ENCODE results near the gene SERPINI1. TPM values are rescaled to one million over a fixed set of nuclear protein-coding genes. Genes with fewer than 3 reads are reported as not detected.
A peak's percentile ranks its signal among the peaks of the same experiment; 100 is the strongest.

The SERPINI1 gene
- total RNA-seq, 1 experiment from 2014 or later, result 3.3 TPM

DNA sequence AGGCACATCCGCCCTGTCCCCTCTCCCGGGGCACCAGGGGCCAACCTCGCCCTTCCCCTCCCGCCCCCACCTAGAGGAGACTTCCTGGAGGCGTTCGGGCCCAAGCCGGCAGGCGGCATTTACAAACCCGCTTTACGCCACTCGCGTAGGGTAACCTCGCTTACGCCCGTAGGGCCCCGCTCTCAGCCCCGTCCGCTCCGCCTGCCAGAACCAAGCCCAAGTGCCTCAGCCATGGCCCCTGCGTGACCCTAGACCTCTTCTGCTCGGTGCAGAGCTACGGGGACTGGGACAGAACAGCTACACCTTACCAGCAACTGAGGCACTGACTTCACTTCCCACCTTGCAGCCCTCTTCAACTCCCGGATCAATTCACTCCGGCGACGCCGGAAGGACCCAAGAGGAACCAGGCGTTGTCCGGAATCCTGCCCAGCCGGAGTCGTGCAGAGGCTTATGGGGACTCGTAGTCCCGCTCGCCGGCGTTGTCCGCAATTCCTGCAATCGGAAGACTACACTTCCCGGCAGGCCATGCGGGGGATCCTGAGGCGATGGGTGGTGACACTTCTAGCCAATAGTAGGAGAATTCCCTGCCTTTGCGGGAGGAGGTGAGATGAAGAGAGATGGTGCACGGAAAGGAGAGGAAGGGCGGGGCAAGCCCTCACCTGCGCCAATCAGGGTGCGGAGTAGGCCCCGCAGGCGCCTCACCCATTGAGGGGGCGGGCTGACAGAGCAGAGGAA lies 856 bp upstream of the SERPINI1 start, which contains the start of gene PDCD10:
TSS of gene PDCD10 (minus strand) at position 395 of the 735 bp plus-strand sequence. CDS start 14,735 bp downstream, outside the sequence.
- peak; percentile 99 for DNase-seq (ENCODE audit: low spot score)

DNA sequence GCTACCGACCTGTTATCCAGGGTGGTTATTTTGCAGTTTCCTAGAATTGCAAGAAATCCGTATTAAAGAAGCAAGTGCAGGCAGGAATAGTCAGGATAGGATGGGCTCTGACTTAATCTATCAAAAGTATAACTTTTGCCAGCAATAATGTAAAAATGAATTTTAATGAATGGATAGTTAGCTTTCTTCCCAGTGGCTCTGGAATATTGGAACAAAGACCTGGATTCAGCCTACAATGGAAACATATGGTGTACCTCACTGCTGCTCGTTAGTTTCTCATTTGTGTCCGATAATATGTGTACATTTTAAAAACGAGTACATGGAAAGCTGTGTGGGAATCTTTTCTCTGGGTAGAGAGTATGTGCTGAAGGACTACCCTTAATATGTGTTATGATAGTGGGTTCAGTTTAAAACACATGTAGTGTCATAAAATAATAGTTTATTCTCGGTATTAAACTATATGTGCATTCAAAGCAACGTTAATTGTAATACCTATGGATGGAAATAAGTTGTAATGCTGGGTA lies 805 bp downstream of the SERPINI1 start:
- DNase-seq (ENCODE audit: low spot score), result no peak

- DNase-seq (ENCODE audit: low spot score), result no peak
Measured at GRCh38 chr3:167736997-167737396, 1.5 kb downstream of the SERPINI1 start.

GRCh38 chr3:167738037-167738436 lies 2.5 kb downstream of the SERPINI1 start:
- DNase-seq (ENCODE audit: low spot score), result no peak

DNA sequence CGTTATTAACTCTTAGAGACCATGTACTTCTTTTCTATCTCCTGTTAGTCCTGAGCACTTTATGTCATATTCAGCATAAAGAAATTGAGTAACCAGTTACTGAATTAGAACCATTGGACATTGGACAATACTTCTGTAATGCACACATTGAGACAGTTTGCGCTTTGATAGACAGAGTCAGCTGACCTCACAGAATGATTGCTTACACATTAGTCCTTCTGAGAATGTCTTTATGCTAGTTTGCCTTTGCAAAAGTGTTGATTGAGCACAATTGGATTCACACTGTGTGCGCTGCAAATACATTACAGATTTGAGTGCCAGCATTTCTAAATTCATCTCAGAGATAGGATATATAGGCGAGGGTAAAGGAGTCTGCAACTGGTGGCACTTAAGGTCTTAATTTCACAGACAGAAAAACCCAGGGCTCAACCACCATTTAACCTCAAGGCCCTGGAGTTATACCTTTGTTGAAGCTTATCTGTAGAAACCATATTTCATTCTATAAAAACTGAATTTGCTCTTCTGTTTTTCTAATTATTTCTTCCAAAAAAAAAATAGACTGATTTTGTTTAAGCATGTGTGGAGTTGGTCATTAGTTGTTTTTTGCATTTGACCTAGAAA lies 3.8 kb downstream of the SERPINI1 start:
- no peak for DNase-seq (ENCODE audit: low spot score)

DNA sequence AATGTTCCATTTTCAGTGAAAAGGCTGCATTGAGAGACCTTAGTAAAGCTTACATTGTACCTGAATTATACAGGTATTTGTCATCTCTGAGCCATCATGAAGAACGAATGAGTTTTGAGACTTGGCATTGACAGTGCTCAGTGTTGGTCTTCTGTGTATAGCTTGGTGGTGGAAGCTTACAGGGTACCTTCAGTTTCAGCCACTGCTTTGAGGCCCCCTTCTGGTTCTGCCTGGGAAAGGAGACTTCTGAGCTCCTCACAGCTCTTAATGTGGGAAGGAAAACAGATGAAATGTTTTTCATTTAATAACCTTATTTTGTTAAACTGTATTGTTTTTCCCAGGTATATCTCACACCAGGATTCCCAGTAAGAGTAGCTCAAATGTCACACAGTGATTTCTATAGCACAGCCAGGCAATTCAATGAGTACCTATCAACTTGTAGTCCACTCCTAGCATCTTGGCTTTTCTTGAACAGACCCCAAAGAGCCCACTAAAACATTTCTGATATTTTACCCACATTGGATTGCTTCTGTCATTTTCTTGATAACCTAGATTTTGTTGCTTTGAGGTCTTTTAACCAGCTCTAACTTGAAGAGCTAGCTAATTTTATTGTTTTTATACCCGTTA lies 5.6 kb downstream of the SERPINI1 start:
- DNase-seq (ENCODE audit: low spot score), result peak; percentile 27

- DNase-seq (ENCODE audit: low spot score), result no peak
Measured at GRCh38 chr3:167742338-167742737, 6.8 kb downstream of the SERPINI1 start.

DNA sequence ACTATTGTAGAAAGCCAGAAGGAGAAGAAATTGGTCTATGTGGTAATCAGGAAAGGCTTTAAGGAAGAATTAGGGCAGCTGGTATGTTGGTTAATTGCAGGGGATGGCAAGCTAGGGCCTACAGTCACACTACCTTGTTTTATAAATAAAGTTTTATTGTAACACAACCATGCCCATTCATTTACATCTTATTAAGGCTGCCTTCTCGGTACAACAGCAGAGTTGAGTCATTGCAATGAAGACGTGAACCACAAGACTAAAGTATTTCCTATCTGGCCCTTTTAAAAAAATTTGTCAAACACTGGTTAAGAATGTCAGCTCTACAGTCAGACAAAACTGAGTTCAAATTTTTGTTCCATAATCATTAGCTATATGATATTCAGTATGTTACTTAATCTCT lies 8.3 kb downstream of the SERPINI1 start:
- no peak for DNase-seq (ENCODE audit: low spot score)

GRCh38 chr3:167749209-167749608 lies 13.7 kb downstream of the SERPINI1 start:
- DNase-seq (ENCODE audit: low spot score), result no peak

DNA sequence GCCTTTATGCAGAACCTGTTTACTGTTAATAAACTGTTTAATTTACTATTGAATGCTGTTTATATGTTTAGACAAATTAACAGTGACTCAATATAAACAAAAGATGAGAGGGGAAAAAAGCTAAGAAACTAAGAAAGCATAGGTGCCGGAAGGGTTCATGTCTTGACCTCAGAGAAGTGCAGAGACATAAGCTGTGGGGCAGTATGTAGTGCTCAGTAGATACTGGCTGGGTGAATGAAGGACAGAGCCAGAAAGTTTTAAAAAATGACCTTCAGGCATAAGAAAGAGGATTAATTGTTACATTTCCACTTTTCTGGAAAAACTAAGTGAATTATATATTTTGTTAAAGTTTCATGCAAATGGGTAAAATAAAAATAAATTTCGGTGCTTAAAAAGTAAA lies 14.2 kb downstream of the SERPINI1 start:
- no peak for DNase-seq (ENCODE audit: low spot score)

- no peak for DNase-seq (ENCODE audit: low spot score)
Measured at GRCh38 chr3:167750272-167750971, 14.9 kb downstream of the SERPINI1 start.

DNA sequence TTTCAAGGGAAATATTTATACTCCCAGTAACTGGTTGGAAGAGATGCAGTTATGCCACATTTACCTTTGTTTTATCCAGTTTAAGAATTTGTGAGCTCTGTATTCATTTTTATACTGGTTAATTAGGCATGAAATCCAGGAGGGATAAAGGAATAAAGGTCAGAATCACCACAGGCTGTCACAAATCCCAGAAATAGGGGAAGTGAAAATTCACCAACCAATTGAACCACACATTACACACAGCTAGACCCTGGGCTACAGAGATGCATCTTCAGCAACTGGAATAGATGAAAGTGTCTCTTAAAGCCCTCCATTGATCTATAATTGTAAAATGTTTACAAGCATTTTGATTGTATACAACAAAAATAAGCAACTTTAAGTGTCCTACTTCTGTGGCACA lies 18.5 kb downstream of the SERPINI1 start:
- no peak for DNase-seq (ENCODE audit: low spot score)

DNA sequence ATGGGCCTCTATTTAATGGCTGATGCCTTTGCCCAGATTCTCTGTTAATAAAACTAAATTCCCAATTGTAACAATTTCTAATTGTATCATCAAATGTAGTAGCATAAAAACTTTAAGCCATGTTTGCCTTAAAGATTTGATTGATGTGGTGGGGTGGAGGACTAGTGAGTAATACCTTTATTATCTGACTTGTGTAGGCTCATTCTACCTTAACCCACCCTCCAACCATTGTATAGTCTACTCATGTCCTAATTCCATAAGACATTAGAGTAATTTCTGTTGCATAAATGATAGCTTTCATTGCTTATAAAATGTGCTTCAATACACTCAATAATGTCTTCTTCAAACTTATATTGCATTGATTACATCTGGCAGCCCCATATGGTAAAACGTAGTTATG lies 25.8 kb downstream of the SERPINI1 start:
- no peak for DNase-seq (ENCODE audit: low spot score)

GRCh38 chr3:167762296-167762695 lies 26.8 kb downstream of the SERPINI1 start:
- DNase-seq (ENCODE audit: low spot score), result no peak

DNA sequence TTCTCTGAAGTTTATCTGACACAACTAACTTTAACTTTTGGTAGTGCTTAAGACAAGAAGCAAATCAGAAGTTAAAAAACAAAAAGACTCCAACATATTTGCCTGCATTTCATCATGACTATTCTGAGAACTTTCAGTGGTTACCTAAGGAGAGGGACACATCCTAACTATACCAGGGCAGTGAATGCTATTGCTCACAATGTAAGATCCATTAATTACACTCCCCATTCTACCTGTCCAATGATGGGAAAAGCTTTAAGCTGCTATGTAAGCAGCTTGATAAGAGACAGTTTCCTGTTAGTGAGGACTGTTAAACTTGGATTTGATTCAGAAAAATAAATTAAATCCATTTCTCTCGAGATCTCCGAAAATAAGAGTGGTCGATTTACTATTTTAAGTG lies 37.5 kb downstream of the SERPINI1 start:
- no peak for DNase-seq (ENCODE audit: low spot score)

GRCh38 chr3:167773584-167773983 lies 38.1 kb downstream of the SERPINI1 start:
- no peak for DNase-seq (ENCODE audit: low spot score)

GRCh38 chr3:167776066-167776685 lies 40.7 kb downstream of the SERPINI1 start:
- peak; percentile 3 for DNase-seq (ENCODE audit: low spot score)

DNA sequence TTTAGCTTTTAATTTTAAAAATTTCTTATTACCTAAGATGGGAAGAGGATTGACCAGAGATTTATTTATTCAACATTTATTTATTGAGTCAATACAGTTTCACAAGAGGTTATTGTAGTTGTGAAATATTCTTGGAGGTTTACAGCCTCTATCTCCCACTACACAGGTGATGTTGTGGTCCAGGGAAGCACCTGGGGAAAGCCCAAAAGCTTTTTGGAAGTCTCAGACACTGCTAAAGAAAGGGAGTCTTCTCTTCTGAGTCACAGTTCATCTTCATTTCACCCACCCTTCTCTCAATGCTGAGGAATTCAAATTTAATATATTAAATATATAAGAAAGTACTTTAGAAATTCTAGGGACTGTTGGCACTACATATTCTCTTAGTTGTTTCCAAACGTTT lies 41.8 kb downstream of the SERPINI1 start:
- no peak for DNase-seq (ENCODE audit: low spot score)

GRCh38 chr3:167780214-167780883 lies 44.8 kb downstream of the SERPINI1 start:
- DNase-seq (ENCODE audit: low spot score), result no peak

DNA sequence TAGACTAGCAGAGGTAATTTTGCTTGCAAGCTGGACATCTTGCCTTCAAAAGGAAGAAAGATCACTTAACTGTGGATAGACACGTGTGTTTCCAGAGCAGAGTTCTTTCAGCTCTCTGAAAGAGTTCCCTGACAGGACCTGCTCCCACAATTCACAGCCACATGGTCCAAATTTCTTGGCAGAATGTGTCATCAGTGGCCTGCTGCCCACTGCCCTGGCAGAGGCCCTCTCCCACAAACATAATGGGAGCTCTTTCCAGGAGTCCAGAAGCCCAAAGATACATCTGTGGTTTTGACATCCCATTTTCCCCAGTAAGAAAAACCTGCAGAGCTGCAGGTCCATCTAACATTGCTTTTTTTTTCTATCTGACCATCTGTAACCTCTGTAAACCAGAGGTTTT lies 48.3 kb downstream of the SERPINI1 start:
- no peak for DNase-seq (ENCODE audit: low spot score)

DNA sequence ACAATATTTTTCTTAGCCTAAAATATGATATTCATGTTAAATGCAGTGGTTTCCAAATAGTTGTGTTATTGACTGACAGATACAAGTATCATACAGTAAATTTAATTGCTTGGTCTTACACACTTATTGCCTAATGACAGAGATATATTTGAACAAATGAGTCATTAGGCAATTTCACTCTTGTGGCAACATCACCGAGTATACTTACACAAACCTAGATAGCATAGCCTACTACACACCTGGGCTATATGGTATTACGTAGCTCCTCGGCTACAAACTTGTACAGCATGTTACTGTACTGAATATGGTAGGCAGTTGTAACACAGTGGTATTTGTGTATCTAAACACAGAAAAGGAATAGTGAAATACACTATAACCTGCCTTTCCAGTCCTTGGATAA lies 50.3 kb downstream of the SERPINI1 start:
- DNase-seq (ENCODE audit: low spot score), result no peak
